Liver (tissue), 9 donors: ENCODE data around the gene PGPEP1. TPM values are rescaled to one million over a fixed set of nuclear protein-coding genes. Genes with fewer than 3 reads are reported as not detected.

Experiments used
- DNase-seq: peaks from one replicate; pipeline ENCODE4 v3.0.0-alpha.2; 2017; ENCODE audit warnings: low spot score
- H3K27ac ChIP-seq, 2 donors: one replicate each; pipeline ENCODE4 v1.7.0; 2013; ENCODE audit warnings: inconsistent platforms in 2 of 2, low read length in 2 of 2, control low read depth in 1 of 2, low read depth in 1 of 2, mild to moderate bottlenecking in 1 of 2
- H3K27me3 ChIP-seq, 4 donors: one replicate each; pipeline versions ENCODE4 v1.6.1 to v1.7.0; 2013; ENCODE audit warnings: low read length in 3 of 4, inconsistent platforms in 1 of 4, mild to moderate bottlenecking in 1 of 4, moderate library complexity in 1 of 4; ENCODE audit not compliant: control insufficient read depth in 4 of 4, insufficient read depth in 4 of 4
- H3K36me3 ChIP-seq, 4 donors: one replicate each; pipeline versions ENCODE4 v1.6.1 to v1.7.0; 2013; ENCODE audit warnings: low read length in 3 of 4, mild to moderate bottlenecking in 3 of 4, low read depth in 1 of 4, moderate library complexity in 1 of 4; ENCODE audit not compliant: control insufficient read depth in 4 of 4, insufficient read depth in 3 of 4
- H3K4me1 ChIP-seq, 4 donors: one replicate each; pipeline versions ENCODE4 v1.6.1 to v1.7.0; 2013; ENCODE audit warnings: low read length in 3 of 4, mild to moderate bottlenecking in 3 of 4, moderate library complexity in 1 of 4; ENCODE audit not compliant: control insufficient read depth in 4 of 4, insufficient read depth in 4 of 4
- H3K4me3 ChIP-seq, 3 donors: one replicate each; pipeline versions ENCODE4 v1.6.1 to v1.7.0; 2013; ENCODE audit warnings: low read length in 3 of 3, control low read depth in 1 of 3, low read depth in 1 of 3, mild to moderate bottlenecking in 1 of 3
- H3K9ac ChIP-seq, 2 donors: one replicate each; pipeline ENCODE4 v1.7.0; 2013; ENCODE audit warnings: low read length in 2 of 2, mild to moderate bottlenecking in 2 of 2, moderate library complexity in 2 of 2, control low read depth in 1 of 2, low read depth in 1 of 2
- H3K9me3 ChIP-seq, 4 donors: one replicate each; pipeline versions ENCODE4 v1.6.1 to v1.7.0; 2013; ENCODE audit warnings: low read length in 3 of 4; ENCODE audit not compliant: control insufficient read depth in 4 of 4
- ATF3 ChIP-seq: IDR thresholded peaks from 2 replicates; pipeline ENCODE4 v1.6.1; 2016; ENCODE audit warnings: antibody characterized with exemption
- CTCF ChIP-seq: fragments of 150-350 bp; IDR thresholded peaks from 2 replicates; pipeline ENCODE4 v1.5.1; 2017; ENCODE audit warnings: improper control_type of control experiment, low read depth, low read length; ENCODE audit not compliant: missing input control
- EGR1 ChIP-seq, 2 donors: IDR thresholded peaks; 2 replicates each; pipeline ENCODE4 v1.6.1; 2016 to 2018; ENCODE audit warnings: antibody characterized with exemption in 2 of 2, low read depth in 2 of 2
- FOXA1 ChIP-seq: IDR thresholded peaks from 2 replicates; pipeline ENCODE4 v1.6.1; 2016; ENCODE audit warnings: antibody characterized with exemption
- FOXA2 ChIP-seq: IDR thresholded peaks from 2 replicates; pipeline ENCODE4 v1.6.1; 2016; ENCODE audit warnings: antibody characterized with exemption
- GABPA ChIP-seq, 2 donors: IDR thresholded peaks in 1 of 2; conservative IDR thresholded peaks in 1 of 2; 2 replicates each; pipeline ENCODE4 v1.6.1; 2016; ENCODE audit warnings: antibody characterized with exemption in 2 of 2, mild to moderate bottlenecking in 1 of 2, moderate library complexity in 1 of 2
- HNF4A ChIP-seq, 2 donors: conservative IDR thresholded peaks; 2 replicates each; pipeline ENCODE4 v1.6.1; 2016; ENCODE audit warnings: antibody characterized with exemption in 2 of 2, mild to moderate bottlenecking in 2 of 2
- HNF4G ChIP-seq: IDR thresholded peaks from 2 replicates; pipeline ENCODE4 v1.6.1; 2016; ENCODE audit warnings: antibody characterized with exemption
- JUND ChIP-seq, 2 donors: IDR thresholded peaks; 2 replicates each; pipeline ENCODE4 v1.6.1; 2016; ENCODE audit warnings: antibody characterized with exemption in 2 of 2
- MAX ChIP-seq: IDR thresholded peaks from 2 replicates; pipeline ENCODE4 v1.6.1; 2016; ENCODE audit warnings: antibody characterized with exemption
- NR2F2 ChIP-seq: IDR thresholded peaks from 2 replicates; pipeline ENCODE4 v1.6.1; 2016; ENCODE audit warnings: antibody characterized with exemption
- RAD21 ChIP-seq, 2 donors: IDR thresholded peaks; 2 replicates each; pipeline ENCODE4 v1.6.1; 2016; ENCODE audit warnings: antibody characterized with exemption in 2 of 2, mild to moderate bottlenecking in 2 of 2
- REST ChIP-seq: IDR thresholded peaks from 2 replicates; pipeline ENCODE4 v1.6.1; 2016; ENCODE audit warnings: antibody characterized with exemption, mild to moderate bottlenecking
- RXRA ChIP-seq, 2 donors: IDR thresholded peaks; 2 replicates each; pipeline ENCODE4 v1.6.1; 2017 to 2018; ENCODE audit warnings: antibody characterized with exemption in 2 of 2, mild to moderate bottlenecking in 1 of 2
- SP1 ChIP-seq: IDR thresholded peaks from 2 replicates; pipeline ENCODE4 v1.6.1; 2018; ENCODE audit warnings: antibody characterized with exemption, mild to moderate bottlenecking
- TAF1 ChIP-seq: conservative IDR thresholded peaks from 2 replicates; pipeline ENCODE4 v1.6.1; 2016; ENCODE audit warnings: antibody characterized with exemption, mild to moderate bottlenecking
- YY1 ChIP-seq: IDR thresholded peaks from 2 replicates; pipeline ENCODE4 v1.6.1; 2016; ENCODE audit warnings: antibody characterized with exemption, mild to moderate bottlenecking
- ZBTB33 ChIP-seq: IDR thresholded peaks from 2 replicates; pipeline ENCODE4 v1.6.1; 2016; ENCODE audit warnings: antibody characterized with exemption
- WGBS: extraction: QIAGEN DNeasy Blood & Tissue Kit; methylation state at CpG from one replicate; pipeline ENCODE4 v1.1.7; 2013; 5-methylcytosine and 5-hydroxymethylcytosine counted together
- polyA plus RNA-seq, 2 donors: library from polyadenylated mRNA; stranded (reverse) in 1 of 2; unstranded in 1 of 2; fragments of 200-250 nt in 1 of 2; fragments of >200 nt in 1 of 2; fragmentation: Nextera tagmentation in 1 of 2; extraction: Ambion mirVana in 1 of 2; gene quantifications; one replicate each; pipeline versions ENCODE4 v1.2.1 to v1.2.3, GENCODE V29; 2013 to 2015
- total RNA-seq, 2 donors: library from RNA; depleted of rRNA; stranded (reverse); fragments of >200 nt; gene quantifications; one replicate each; pipeline ENCODE4 v1.2.3, GENCODE V29; 2014
- donor health status: healthy.
- donor health status: healthy.
- donor health status: healthy.
- donor health status: healthy.
- donor health status: healthy.

PGPEP1 gene
- total and polyA plus RNA-seq, 4 donors, result 15.8 to 48.3 (median 26.2) TPM

- Histone ChIP-seq H3K36me3 (no peaks in the 10 kb centered on the region), H3K4me1 (peaks cover 3 to 9% (median 6%) of the 10 kb centered on the region in 4 donors), H3K9me3 (no peaks in the 10 kb centered on the region), H3K27me3 (no peaks in the 10 kb centered on the region), H3K9ac (peak overlapping the region; percentile 65 to 75), H3K27ac (peak overlapping the region; percentile 85), H3K4me3 (peak overlapping the region in 2 of 3 donors; percentile 35 to 57)
- DNase-seq, result no peak
- TF ChIP-seq YY1 (no peak), GABPA (IDR thresholded peaks at IDR 0.05 in 1 of 2, conservative IDR thresholded peaks at IDR 0.05 in 1 of 2) (no peak), FOXA1 (no peak), RAD21 (IDR thresholded peaks at IDR 0.05) (peak in 1 of 2 donors; percentile 9), ZBTB33 (no peak), NR2F2 (peak; percentile 19), REST (peak; percentile 10), SP1 (peak; percentile 64), TAF1 (peak; percentile 40), FOXA2 (no peak), RXRA (IDR thresholded peaks at IDR 0.05) (peak; percentile 26 to 44), HNF4A (conservative IDR thresholded peaks at IDR 0.05) (peak in 1 of 2 donors; percentile 3), JUND (IDR thresholded peaks at IDR 0.05) (no peak), CTCF (no peak), HNF4G (no peak), ATF3 (no peak), EGR1 (IDR thresholded peaks at IDR 0.05; ENCODE audit: low read depth in 2 of 2) (no peak), MAX (peak; percentile 13)
- 10% methylated on average over 31 of the region's 31 CpGs for WGBS
These were observed 47.4 kb upstream of the PGPEP1 start for GRCh38 chr19:18292810-18293641.
